Common myeloid progenitor, CD34-positive (primary cell): ENCODE data around the gene ERP29.

Experiments used
- CTCF ChIA-PET: fragments of 350-600 bp; sonication (Branson Sonifier 250); formaldehyde crosslinking; loops from one replicate; lab custom pipeline; 2021; ENCODE audit warnings: antibody characterized with exemption; lab: Charles Lee
- POLR2A ChIA-PET: fragments of 350-600 bp; sonication (Branson Sonifier 250); formaldehyde crosslinking; loops from one replicate; lab custom pipeline; 2021; ENCODE audit warnings: antibody characterized with exemption; lab: Charles Lee
- DNase-seq, 3 donors: peaks; one replicate each; pipeline versions ENCODE4 v3.0.0 to v3.0.0-alpha.2; 2013
- H3K27ac ChIP-seq, 2 experiments: 1 replicate in 1 of 2; 2 replicates in 1 of 2; pipeline ENCODE4 v1.7.0; 2013; ENCODE audit warnings: inconsistent platforms in 2 of 2, low read length in 2 of 2, mild to moderate bottlenecking in 2 of 2, low read depth in 1 of 2, moderate library complexity in 1 of 2; ENCODE audit not compliant: severe bottlenecking in 2 of 2, insufficient read depth in 1 of 2, poor library complexity in 1 of 2
- H3K27me3 ChIP-seq, 5 experiments: replicated peaks in 2 of 5; 1 replicate in 3 of 5; 2 replicates in 2 of 5; pipeline versions ENCODE4 v1.6.1 to v1.7.0; 2013; ENCODE audit warnings: low read length in 4 of 5, mild to moderate bottlenecking in 2 of 5, moderate library complexity in 2 of 5, inconsistent platforms in 1 of 5; ENCODE audit not compliant: insufficient read depth in 5 of 5, control insufficient read depth in 4 of 5
- H3K36me3 ChIP-seq, 4 experiments: 1 replicate in 2 of 4; 2 replicates in 2 of 4; pipeline versions ENCODE4 v1.6.1 to v1.7.0; 2013; ENCODE audit warnings: low read length in 3 of 4, control low read depth in 1 of 4, mild to moderate bottlenecking in 1 of 4; ENCODE audit not compliant: control insufficient read depth in 4 of 4, insufficient read depth in 4 of 4
- H3K4me1 ChIP-seq, 4 experiments: 1 replicate in 3 of 4; 2 replicates in 1 of 4; pipeline versions ENCODE4 v1.6.1 to v1.7.1; 2013; ENCODE audit warnings: low read length in 3 of 4, mild to moderate bottlenecking in 3 of 4, control low read depth in 1 of 4, inconsistent platforms in 1 of 4, moderate library complexity in 1 of 4; ENCODE audit not compliant: control insufficient read depth in 4 of 4, insufficient read depth in 4 of 4; ENCODE audit errors: control extremely low read depth in 1 of 4
- H3K4me3 ChIP-seq, 7 experiments: 1 replicate in 4 of 7; 2 replicates in 3 of 7; pipeline versions ENCODE4 v1.5.1 to v1.7.0; 2013; ENCODE audit warnings: mild to moderate bottlenecking in 7 of 7, low read length in 6 of 7, moderate library complexity in 6 of 7, inconsistent platforms in 2 of 7, low read depth in 2 of 7, control low read depth in 1 of 7; ENCODE audit not compliant: insufficient read depth in 4 of 7, control insufficient read depth in 1 of 7; ENCODE audit errors: extremely low read depth in 1 of 7
- H3K9me3 ChIP-seq, 5 experiments: 1 replicate in 4 of 5; 2 replicates in 1 of 5; pipeline versions ENCODE4 v1.6.1 to v1.7.1; 2013; ENCODE audit warnings: low read length in 4 of 5, mild to moderate bottlenecking in 2 of 5, inconsistent platforms in 1 of 5, low read depth in 1 of 5, moderate library complexity in 1 of 5; ENCODE audit not compliant: control insufficient read depth in 4 of 5, insufficient read depth in 2 of 5; ENCODE audit errors: control extremely low read depth in 1 of 5
- WGBS: methylation state at CpG from one replicate; pipeline ENCODE4 v1.1.5; 2013; ENCODE audit not compliant: insufficient coverage; 5-methylcytosine and 5-hydroxymethylcytosine counted together

Gene ERP29

DNA sequence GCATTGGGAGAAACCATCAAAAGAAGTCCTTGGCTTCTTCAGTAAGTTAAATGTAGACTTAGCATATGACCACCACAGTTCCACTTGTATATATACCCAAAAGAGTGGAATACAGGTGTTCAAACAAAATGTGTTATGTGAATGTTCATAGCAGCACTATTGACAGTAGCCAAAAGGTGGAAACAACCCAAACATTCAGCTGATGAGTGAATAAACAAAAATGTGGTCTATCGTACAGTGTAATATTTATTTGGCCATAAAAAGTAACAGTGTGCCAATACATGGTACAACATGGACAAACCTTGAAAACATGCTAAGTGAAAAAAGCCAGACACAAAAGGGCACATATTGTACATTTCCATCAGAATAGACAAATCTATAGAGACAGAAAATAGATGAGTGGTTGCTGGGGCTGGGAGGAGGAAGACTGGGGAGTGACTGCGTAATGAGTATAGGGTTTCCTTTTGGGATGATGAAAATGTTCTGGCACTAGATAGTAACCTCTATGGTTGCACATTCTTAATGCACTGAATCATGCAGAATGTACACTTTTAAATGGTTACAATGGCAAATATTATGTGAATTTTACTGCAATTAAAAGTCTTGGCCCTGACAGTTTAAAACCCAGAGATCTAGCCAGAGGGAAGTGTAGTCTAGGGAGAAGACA lies 5.5 kb downstream of the ERP29 start:
- no peak overlapping the region for H3K4me3 ChIP-seq
- ChIA-PET CTCF (no interaction called here), POLR2A (no interaction called here)
- no peaks in the 10 kb centered on the region for H3K9me3 ChIP-seq
- WGBS = no CpG with 5 or more reads among the region's 2 CpGs
- DNase-seq = no peak
- H3K27me3 ChIP-seq = no peaks in the 10 kb centered on the region
- peaks cover 4 to 13% (median 10%) of the 10 kb centered on the region in 4 experiments for H3K4me1 ChIP-seq
- H3K36me3 ChIP-seq = peaks cover 24 to 74% (median 45%) of the 10 kb centered on the region in 4 experiments
- no peak overlapping the region for H3K27ac ChIP-seq

DNA sequence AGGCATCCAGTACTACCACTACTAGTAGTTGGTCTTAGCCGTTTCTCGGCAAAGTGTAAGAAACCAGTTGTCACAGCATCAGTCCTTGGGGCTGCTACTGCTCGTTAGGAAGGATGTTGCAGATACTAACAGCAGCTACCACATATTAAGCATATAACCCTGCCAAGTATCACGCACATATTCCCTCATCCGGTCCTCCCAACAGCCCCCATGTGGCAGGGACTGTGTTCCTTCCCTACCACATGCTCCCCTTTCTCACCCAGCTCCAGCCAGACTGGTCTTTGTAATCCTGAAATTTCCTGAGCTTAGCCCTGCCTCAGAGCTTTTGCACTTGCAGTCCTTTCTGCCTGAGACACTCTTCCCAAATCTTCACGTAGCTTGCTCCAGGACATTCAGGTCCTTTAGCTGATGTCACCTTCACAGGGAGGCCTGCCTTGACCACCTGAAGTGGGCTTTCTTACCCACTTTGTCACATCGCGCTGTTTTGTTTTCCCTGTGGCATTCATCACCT lies 7.8 kb downstream of the ERP29 start:
- Histone ChIP-seq H3K27me3 (no peaks in the 10 kb centered on the region), H3K4me1 (peaks cover 0 to 4% (median 1%) of the 10 kb centered on the region in 4 experiments), H3K4me3 (no peak overlapping the region), H3K27ac (no peak overlapping the region), H3K9me3 (no peaks in the 10 kb centered on the region), H3K36me3 (peaks cover 22 to 84% (median 49%) of the 10 kb centered on the region in 4 experiments)
- POLR2A ChIA-PET = no interaction called here
- no peak for DNase-seq
- CTCF ChIA-PET = no interaction called here
- 88% methylated on average over 5 of the region's 8 CpGs for WGBS

DNA sequence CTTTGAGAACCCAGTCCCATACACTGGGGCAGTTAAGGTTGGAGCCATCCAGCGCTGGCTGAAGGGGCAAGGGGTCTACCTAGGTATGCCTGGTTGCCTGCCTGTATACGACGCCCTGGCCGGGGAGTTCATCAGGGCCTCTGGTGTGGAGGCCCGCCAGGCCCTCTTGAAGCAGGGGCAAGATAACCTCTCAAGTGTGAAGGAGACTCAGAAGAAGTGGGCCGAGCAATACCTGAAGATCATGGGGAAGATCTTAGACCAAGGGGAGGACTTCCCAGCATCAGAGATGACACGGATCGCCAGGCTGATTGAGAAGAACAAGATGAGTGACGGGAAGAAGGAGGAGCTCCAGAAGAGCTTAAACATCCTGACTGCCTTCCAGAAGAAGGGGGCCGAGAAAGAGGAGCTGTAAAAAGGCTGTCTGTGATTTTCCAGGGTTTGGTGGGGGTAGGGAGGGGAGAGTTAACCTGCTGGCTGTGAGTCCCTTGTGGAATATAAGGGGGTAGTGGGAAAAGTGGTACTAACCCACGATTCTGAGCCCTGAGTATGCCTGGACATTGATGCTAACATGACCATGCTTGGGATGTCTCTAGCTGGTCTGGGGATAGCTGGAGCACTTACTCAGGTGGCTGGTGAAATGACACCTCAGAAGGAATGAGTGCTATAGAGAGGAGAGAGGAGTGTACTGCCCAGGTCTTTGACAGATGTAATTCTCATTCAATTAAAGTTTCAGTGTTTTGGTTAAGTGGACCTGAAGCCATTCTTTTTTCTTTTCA lies 9.2 kb downstream of the ERP29 start:
- DNase-seq = no peak
- Histone ChIP-seq H3K4me1 (peaks cover 0 to 4% (median 3%) of the 10 kb centered on the region in 4 experiments), H3K27ac (peak overlapping the region in 1 of 2 experiments; percentile 15), H3K36me3 (peaks cover 18 to 75% (median 46%) of the 10 kb centered on the region in 4 experiments), H3K9me3 (no peaks in the 10 kb centered on the region), H3K4me3 (no peak overlapping the region), H3K27me3 (no peaks in the 10 kb centered on the region)
- 95% methylated on average over 10 of the region's 11 CpGs for WGBS
- CTCF ChIA-PET = interaction anchor here (0.6 to 1.3 kb wide), 3 partner anchors 8 to 212 kb away, joined by 3 read pairs; no protein-coding TSS in a partner anchor
- POLR2A ChIA-PET = interaction anchor here (1.0 kb wide), 1 partner anchor 9 kb away, joined by 5 read pairs; the partner anchor contains the start of gene ERP29

GRCh38 chr12:112023759-112024396 lies 10.7 kb downstream of the ERP29 start:
- 100% methylated on average over 2 of the region's 4 CpGs for WGBS
- no peak overlapping the region for H3K4me3 ChIP-seq
- no peaks in the 10 kb centered on the region for H3K27me3 ChIP-seq
- POLR2A ChIA-PET = interaction anchor here (0.7 kb wide), 1 partner anchor 37 kb away, joined by 3 read pairs; no protein-coding TSS in a partner anchor
- H3K27ac ChIP-seq = no peak overlapping the region
- no peaks in the 10 kb centered on the region for H3K9me3 ChIP-seq
- peaks cover 0 to 4% (median 2%) of the 10 kb centered on the region in 4 experiments for H3K4me1 ChIP-seq
- DNase-seq = no peak
- CTCF ChIA-PET = interaction anchor here (0.5 to 1.5 kb wide), 3 partner anchors 9 to 11 kb away, joined by 3 to 5 read pairs (median 3); partner anchors contain the start of genes ERP29 and TMEM116
- peaks cover 19 to 74% (median 49%) of the 10 kb centered on the region in 4 experiments for H3K36me3 ChIP-seq

GRCh38 chr12:112025808-112026375 lies 12.7 kb downstream of the ERP29 start:
- Histone ChIP-seq H3K4me3 (no peak overlapping the region), H3K4me1 (peaks cover 0 to 15% (median 7%) of the 10 kb centered on the region in 4 experiments), H3K9me3 (no peaks in the 10 kb centered on the region), H3K27ac (no peak overlapping the region), H3K27me3 (no peaks in the 10 kb centered on the region), H3K36me3 (peaks cover 17 to 71% (median 37%) of the 10 kb centered on the region in 4 experiments)
- 75% methylated on average over 4 of the region's 4 CpGs for WGBS
- ChIA-PET CTCF (interaction anchor here (1.1 kb wide), 1 partner anchor 85 kb away, joined by 3 read pairs; no protein-coding TSS in a partner anchor), POLR2A (interaction anchor here (1.2 kb wide), 1 partner anchor 14 kb away, joined by 3 read pairs; no protein-coding TSS in a partner anchor)
- no peak for DNase-seq

GRCh38 chr12:112029301-112029700 lies 16.1 kb downstream of the ERP29 start:
- Histone ChIP-seq H3K4me1 (peaks cover 0 to 15% (median 7%) of the 10 kb centered on the region in 4 experiments), H3K36me3 (peaks cover 17 to 66% (median 35%) of the 10 kb centered on the region in 4 experiments), H3K9me3 (no peaks in the 10 kb centered on the region), H3K27me3 (no peaks in the 10 kb centered on the region), H3K27ac (no peak overlapping the region), H3K4me3 (no peak overlapping the region)
- POLR2A ChIA-PET = interaction anchor here (0.6 kb wide), 1 partner anchor 22 kb away, joined by 3 read pairs; no protein-coding TSS in a partner anchor
- DNase-seq = peak; percentile 35 to 87 (median 82)
- WGBS = no CpG with 5 or more reads among the region's 2 CpGs
- CTCF ChIA-PET = interaction anchor here (1.0 to 1.4 kb wide), 4 partner anchors 9 to 85 kb away, joined by 3 read pairs; no protein-coding TSS in a partner anchor
